Body of pancreas (tissue), 4 donors: ENCODE results near the gene HADHB. TPM values are rescaled to one million over a fixed set of nuclear protein-coding genes. Genes with fewer than 3 reads are reported as not detected.

ENCODE experiments used
- ATAC-seq: fragments of 150-250 bp; one replicate; pipeline ENCODE4 v1.9.1; 2016
- DNase-seq, 4 donors: peaks; one replicate each; pipeline ENCODE4 v3.0.0-alpha.2; 2019
- H3K27ac ChIP-seq, 4 donors: fragments of 200-600 bp; sonication (generic); 1 replicate in 3 of 4; 2 replicates in 1 of 4; pipeline versions ENCODE4 v1.5.1 to v1.6.1; 2016 to 2019; ENCODE audit warnings: mild to moderate bottlenecking in 1 of 4, mixed read lengths in 1 of 4, moderate library complexity in 1 of 4
- H3K27me3 ChIP-seq, 2 donors: fragments of 200-600 bp; sonication (generic); one replicate each; pipeline ENCODE4 v1.6.0; 2016; ENCODE audit warnings: mild to moderate bottlenecking in 1 of 2
- H3K36me3 ChIP-seq, 2 donors: fragments of 200-600 bp; sonication (generic); replicated peaks in 1 of 2; 2 replicates each; pipeline ENCODE4 v1.5.1; 2016; ENCODE audit warnings: low read depth in 2 of 2; ENCODE audit not compliant: insufficient read depth in 1 of 2
- H3K4me1 ChIP-seq: fragments of 200-600 bp; sonication (generic); one replicate; pipeline ENCODE4 v1.6.0; 2016
- H3K4me3 ChIP-seq, 2 donors: fragments of 200-600 bp; sonication (generic); 1 replicate in 1 of 2; 2 replicates in 1 of 2; pipeline ENCODE4 v1.5.1; 2016 to 2019
- H3K9me3 ChIP-seq, 3 donors: fragments of 200-600 bp; sonication (generic); 1 replicate in 2 of 3; 2 replicates in 1 of 3; pipeline ENCODE4 v1.5.1; 2016
- POLR2A ChIP-seq, 3 donors: fragments of 450-650 bp; IDR thresholded peaks; one replicate each; pipeline ENCODE4 v1.6.1; 2016; ENCODE audit warnings: antibody characterized with exemption in 3 of 3, mild to moderate bottlenecking in 2 of 3
- WGBS, 2 donors: methylation state at CpG; one replicate each; pipeline ENCODE4 v1.1.5; 2017; 5-methylcytosine and 5-hydroxymethylcytosine counted together
- intact Hi-C: fragments of 100-400 bp; cut with DNase I; formaldehyde crosslinking; loops from one replicate; pipeline ENCODE4 v1.15.1; 2023
- total RNA-seq, 2 donors: library from RNA; depleted of rRNA; stranded (reverse); fragments of >200 nt; gene quantifications; one replicate each; pipeline ENCODE4 v1.1.0, GENCODE V29; 2016
- TF ChIP-seq, protein P1 (sequence below), 7 experiments: fragments of 450-650 bp in 4 of 7; fragments of 200-600 bp in 3 of 7; sonication (generic) in 3 of 7; IDR thresholded peaks; one replicate each; pipeline ENCODE4 v1.5.1; 2016 to 2019; ENCODE audit warnings: antibody characterized with exemption in 7 of 7

Gene HADHB
- total RNA-seq, 2 donors from 2014 or later, result 108 to 127 TPM

DNA sequence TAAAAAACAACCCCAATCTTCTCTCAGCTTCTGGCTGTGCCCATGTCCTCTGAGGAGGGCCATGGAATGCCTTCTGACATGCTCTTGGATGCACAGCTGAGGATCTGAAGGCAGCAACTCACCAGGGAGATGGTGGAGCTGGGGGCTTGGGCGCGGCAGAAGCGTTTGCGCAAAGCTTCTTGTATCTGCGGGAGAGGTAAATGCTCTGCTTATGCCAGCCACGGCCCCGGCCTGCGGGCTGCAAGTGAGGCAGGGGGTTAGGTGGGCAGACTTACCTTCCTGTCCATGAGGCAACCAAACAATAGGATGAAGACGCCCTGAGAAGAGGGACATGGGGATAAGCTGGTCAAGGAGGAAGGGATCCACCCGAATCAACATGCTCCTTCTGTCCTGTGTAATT is 65.2 kb downstream of the HADHB start:
- no peak overlapping the region for H3K27ac ChIP-seq
- H3K4me1 ChIP-seq, result no peaks in the 10 kb centered on the region
- 75 to 84% methylated on average over 10 of the region's 10 CpGs for WGBS, 2 donors
- no peak for DNase-seq
- TF ChIP-seq POLR2A (IDR thresholded peaks at IDR 0.05), result no peak
- TF ChIP-seq, protein P1, sequence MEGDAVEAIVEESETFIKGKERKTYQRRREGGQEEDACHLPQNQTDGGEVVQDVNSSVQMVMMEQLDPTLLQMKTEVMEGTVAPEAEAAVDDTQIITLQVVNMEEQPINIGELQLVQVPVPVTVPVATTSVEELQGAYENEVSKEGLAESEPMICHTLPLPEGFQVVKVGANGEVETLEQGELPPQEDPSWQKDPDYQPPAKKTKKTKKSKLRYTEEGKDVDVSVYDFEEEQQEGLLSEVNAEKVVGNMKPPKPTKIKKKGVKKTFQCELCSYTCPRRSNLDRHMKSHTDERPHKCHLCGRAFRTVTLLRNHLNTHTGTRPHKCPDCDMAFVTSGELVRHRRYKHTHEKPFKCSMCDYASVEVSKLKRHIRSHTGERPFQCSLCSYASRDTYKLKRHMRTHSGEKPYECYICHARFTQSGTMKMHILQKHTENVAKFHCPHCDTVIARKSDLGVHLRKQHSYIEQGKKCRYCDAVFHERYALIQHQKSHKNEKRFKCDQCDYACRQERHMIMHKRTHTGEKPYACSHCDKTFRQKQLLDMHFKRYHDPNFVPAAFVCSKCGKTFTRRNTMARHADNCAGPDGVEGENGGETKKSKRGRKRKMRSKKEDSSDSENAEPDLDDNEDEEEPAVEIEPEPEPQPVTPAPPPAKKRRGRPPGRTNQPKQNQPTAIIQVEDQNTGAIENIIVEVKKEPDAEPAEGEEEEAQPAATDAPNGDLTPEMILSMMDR (IDR thresholded peaks at IDR 0.05), result no peak
- intact Hi-C loops, result no loop called here
- no peak overlapping the region for H3K4me3 ChIP-seq
- ATAC-seq, result no peak
- no peaks in the 10 kb centered on the region for H3K36me3 ChIP-seq
- no peaks in the 10 kb centered on the region for H3K27me3 ChIP-seq
- no peaks in the 10 kb centered on the region for H3K9me3 ChIP-seq

DNA sequence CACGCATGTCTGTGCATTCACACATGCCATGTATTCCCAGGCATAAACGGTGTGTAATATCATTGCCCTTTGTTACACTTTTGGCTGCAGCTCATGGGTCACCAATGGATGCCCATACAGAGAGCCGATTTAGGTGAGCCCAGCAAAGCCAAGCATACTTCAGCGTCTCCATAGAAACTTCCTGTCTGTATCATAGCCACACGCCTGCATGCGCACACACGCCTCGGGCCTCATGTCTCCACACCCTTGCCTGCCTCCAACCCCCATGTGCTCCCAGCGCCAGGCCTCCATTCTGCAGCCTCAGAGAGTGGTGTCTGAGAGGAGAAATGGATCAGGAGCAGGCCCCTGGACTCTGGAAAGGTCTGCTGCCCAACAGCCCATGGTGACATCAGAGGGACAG is 67.7 kb downstream of the HADHB start:
- no peaks in the 10 kb centered on the region for H3K4me1 ChIP-seq
- H3K27ac ChIP-seq, result no peak overlapping the region
- DNase-seq (no peak), ATAC-seq (no peak)
- no peaks in the 10 kb centered on the region for H3K9me3 ChIP-seq
- 76 to 80% methylated on average over 9 of the region's 9 CpGs for WGBS, 2 donors
- intact Hi-C loops, result no loop called here
- no peaks in the 10 kb centered on the region for H3K36me3 ChIP-seq
- no peak overlapping the region for H3K4me3 ChIP-seq
- no peak for TF ChIP-seq POLR2A (IDR thresholded peaks at IDR 0.05)
- TF ChIP-seq, protein P1 (IDR thresholded peaks at IDR 0.05), result no peak
- no peaks in the 10 kb centered on the region for H3K27me3 ChIP-seq

DNA sequence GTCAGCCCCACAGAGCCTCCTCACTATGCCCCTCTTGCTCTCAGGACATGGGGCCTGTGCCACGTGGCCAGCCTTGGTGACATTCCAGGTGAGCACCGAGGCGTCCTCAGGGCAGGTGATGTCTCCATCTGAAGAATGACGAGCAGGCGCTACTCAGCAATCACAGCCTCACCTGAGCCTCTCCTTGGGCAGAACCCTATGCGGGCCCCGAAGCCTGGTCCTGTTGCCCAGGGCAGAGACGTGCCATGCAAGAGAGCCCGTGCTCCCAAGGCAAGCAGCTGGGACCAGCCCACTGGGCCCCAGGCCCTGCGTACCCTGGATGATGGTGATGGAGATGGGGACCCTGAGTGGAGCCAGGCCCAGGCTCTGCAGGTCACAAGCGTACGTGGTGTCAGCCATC is 68.7 kb downstream of the HADHB start:
- Histone ChIP-seq H3K36me3 (no peaks in the 10 kb centered on the region), H3K27me3 (no peaks in the 10 kb centered on the region), H3K9me3 (no peaks in the 10 kb centered on the region), H3K4me3 (no peak overlapping the region), H3K4me1 (no peaks in the 10 kb centered on the region), H3K27ac (no peak overlapping the region)
- TF ChIP-seq POLR2A (IDR thresholded peaks at IDR 0.05), result no peak
- TF ChIP-seq, protein P1 (IDR thresholded peaks at IDR 0.05), result no peak
- DNase-seq (no peak), ATAC-seq (no peak)
- intact Hi-C loops, result no loop called here
- 82 to 97% methylated on average over 9 to 12 of the region's 12 CpGs for WGBS, 2 donors

DNA sequence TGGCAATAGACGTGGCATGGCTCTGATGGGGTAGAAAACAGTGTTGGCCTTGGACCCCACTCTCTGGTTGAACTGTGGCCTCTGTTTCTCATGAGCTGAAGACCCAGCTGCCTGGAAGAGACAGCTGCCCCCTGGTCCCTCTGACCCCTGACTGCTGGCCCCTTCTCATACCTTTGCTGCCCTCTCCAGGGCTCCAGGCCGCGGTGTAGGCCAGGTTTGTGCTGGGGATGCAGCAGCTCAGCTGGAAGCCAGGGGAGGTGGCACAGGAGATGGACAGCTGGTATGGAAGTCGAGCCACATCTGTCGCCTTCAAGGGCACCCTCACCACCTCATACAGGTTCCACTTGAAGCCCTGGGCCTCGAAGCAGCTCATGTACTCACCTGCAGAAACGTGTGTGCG is 69.5 kb downstream of the HADHB start:
- no peaks in the 10 kb centered on the region for H3K27me3 ChIP-seq
- no peaks in the 10 kb centered on the region for H3K9me3 ChIP-seq
- no peak for TF ChIP-seq POLR2A (IDR thresholded peaks at IDR 0.05)
- TF ChIP-seq, protein P1 (IDR thresholded peaks at IDR 0.05), result no peak
- DNase-seq, result no peak
- 62 to 71% methylated on average over 1 to 8 of the region's 8 CpGs for WGBS, 2 donors
- H3K4me3 ChIP-seq, result no peak overlapping the region
- H3K36me3 ChIP-seq, result no peaks in the 10 kb centered on the region
- H3K27ac ChIP-seq, result no peak overlapping the region
- H3K4me1 ChIP-seq, result no peaks in the 10 kb centered on the region
- intact Hi-C loops, result no loop called here
- no peak for ATAC-seq

DNA sequence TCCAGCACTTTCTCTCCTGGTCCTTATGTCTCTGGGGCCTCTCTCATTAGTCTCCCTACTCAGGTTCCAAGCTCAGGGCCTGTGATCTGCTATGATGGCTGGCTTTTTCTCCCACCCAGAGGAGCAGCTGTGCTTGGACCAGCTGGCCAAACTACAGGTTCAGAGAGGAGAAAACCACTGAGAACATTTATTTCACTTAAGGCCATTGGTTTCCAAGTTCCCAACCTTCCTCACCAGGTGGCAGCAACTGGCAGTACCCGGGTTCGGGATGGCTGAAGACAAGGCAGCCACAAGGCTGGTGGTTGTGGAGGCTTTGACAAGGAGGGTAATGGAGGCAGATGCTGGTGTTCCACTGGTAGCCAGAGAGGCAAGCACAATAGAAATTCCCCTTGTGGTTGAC is 71.3 kb downstream of the HADHB start:
- intact Hi-C loops, result no loop called here
- no peaks in the 10 kb centered on the region for H3K4me1 ChIP-seq

More for the DNA sequence above, 71.3 kb downstream of the HADHB start:
- Histone ChIP-seq H3K9me3 (no peaks in the 10 kb centered on the region), H3K36me3 (no peaks in the 10 kb centered on the region), H3K4me3 (no peak overlapping the region), H3K27ac (no peak overlapping the region), H3K27me3 (no peaks in the 10 kb centered on the region)
- WGBS, 2 donors, result 0 to 55% methylated on average over 1 to 2 of the region's 2 CpGs
- TF ChIP-seq POLR2A (IDR thresholded peaks at IDR 0.05), result no peak
- TF ChIP-seq, protein P1 (IDR thresholded peaks at IDR 0.05), result peak in 1 of 7 experiments; percentile 20
- DNase-seq (no peak), ATAC-seq (no peak)
